ENCODE data around the gene LAMB3. TPM values are rescaled to one million over a fixed set of nuclear protein-coding genes. Genes with fewer than 3 reads are reported as not detected.

The LAMB3 gene
- total RNA-seq, 3 donors from 2014 or later (not counting 1 experiment from before 2014, with no cell fraction given) = 1.2 to 2.3 (median 1.4) TPM

DNA sequence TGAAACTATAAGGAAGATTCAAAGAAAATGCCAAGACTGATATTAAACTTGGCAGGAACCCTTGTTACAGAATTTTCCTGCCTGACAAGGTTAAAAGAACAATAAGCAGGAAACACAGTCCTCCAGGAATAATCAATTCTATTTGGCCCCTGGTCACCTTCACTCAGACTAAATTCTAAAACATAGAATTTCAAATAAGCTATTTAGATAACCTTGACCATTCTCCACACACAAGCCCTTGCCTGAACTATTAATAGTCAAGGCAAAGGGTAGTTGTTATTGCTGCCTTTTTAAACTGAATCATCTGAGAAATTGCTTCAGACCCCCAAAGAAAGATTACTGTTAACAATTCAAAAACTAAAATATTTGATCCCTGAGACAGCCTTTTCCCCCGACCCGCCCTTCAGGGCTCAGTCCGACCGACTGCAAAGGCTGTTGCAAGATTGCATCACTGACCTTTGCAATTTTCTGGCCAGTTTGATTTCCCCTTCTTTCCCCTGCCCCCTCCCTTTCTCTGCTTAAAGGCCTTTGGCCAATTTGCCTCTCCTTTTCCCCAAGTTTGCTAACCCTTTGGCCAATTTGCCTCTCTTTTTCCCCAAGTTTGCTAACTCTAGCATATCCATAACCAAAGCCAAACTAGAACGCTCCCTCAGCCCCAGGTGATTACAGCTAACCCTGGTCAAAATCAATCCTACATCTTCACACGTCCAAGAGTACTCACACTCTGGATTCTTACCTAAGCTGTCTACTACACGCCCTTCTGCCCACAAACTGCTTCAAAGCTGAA, 21.6 kb upstream of the LAMB3 start:
- Mint-ChIP-seq H3K27me3 (ENCODE audit: low read depth in 2 of 2) (peaks cover 54 to 59% of the 10 kb centered on the region in 2 donors), H3K36me3 (no peaks in the 10 kb centered on the region), H3K9me3 (peaks cover 0 to 3% of the 10 kb centered on the region in 2 donors), H3K27ac (no peak overlapping the region), H3K4me3 (no peak overlapping the region), H3K4me1 (peaks cover 20 to 28% of the 10 kb centered on the region in 2 donors)
- 76% methylated on average over 7 of the region's 7 CpGs for WGBS (ENCODE audit: insufficient coverage)
- no peak for ATAC-seq
- DNase-seq = no peak
- TF ChIP-seq, protein P1, sequence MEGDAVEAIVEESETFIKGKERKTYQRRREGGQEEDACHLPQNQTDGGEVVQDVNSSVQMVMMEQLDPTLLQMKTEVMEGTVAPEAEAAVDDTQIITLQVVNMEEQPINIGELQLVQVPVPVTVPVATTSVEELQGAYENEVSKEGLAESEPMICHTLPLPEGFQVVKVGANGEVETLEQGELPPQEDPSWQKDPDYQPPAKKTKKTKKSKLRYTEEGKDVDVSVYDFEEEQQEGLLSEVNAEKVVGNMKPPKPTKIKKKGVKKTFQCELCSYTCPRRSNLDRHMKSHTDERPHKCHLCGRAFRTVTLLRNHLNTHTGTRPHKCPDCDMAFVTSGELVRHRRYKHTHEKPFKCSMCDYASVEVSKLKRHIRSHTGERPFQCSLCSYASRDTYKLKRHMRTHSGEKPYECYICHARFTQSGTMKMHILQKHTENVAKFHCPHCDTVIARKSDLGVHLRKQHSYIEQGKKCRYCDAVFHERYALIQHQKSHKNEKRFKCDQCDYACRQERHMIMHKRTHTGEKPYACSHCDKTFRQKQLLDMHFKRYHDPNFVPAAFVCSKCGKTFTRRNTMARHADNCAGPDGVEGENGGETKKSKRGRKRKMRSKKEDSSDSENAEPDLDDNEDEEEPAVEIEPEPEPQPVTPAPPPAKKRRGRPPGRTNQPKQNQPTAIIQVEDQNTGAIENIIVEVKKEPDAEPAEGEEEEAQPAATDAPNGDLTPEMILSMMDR (IDR thresholded peaks at IDR 0.05) = no peak
- no peak overlapping the region for H3K27ac ChIP-seq (ENCODE audit: low read length)
- H3K9me3 ChIP-seq (ENCODE audit: control insufficient read depth, insufficient read depth, low read length) = no peaks in the 10 kb centered on the region
- H3K27me3 ChIP-seq (ENCODE audit: control insufficient read depth, insufficient read depth, low read length) = peaks cover 18% of the 10 kb centered on the region
- no peaks in the 10 kb centered on the region for H3K36me3 ChIP-seq (ENCODE audit: control insufficient read depth, insufficient read depth, low read length)
- peaks cover 24% of the 10 kb centered on the region for H3K4me1 ChIP-seq (ENCODE audit: control insufficient read depth, insufficient read depth, low read length)
- intact Hi-C loops (cut with micrococcal nuclease) = no loop called here
- H3K4me3 ChIP-seq (ENCODE audit: low read length) = no peak overlapping the region

DNA sequence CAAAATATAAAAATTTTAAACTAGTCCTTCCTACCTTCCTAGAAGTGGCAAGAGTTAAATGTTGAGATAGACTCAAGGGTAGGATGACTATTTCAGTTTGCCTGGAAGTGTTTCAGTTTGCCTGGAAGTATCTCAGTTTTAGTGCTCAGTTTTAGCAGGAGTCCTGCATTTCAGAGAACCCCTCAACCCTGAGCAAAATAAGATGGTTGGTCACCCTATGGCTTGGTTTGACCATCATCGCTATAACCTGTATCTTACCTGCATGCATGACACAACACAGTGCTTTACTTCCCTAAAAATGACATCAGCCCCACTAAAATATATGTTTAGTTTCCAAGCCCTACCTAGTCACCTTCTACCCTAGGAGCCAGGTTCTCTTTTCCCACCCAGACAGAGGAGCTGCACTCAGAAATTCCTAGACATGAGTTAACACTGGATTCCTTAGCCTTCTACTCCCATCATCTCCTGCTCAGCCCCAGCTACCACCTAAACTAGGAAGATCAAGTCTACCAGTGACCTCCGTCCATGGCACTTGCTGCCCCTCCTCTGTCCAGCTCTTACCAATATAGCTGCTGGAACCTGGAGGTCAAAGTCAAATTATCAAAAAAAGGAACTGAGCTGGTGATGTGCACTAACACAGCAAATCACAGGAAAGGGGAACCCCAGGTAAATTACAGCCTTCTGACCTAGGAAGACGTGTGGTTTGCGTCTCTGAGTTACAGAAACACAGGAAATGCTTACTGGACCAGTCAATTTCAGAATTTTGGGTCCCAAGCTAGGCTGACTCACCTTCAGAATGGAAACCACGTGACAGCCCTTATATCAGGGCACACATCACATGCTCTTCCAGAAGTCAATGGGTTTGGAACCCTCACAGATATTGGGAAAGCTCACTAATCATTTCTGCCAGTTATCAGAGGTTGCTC, 20.7 kb upstream of the LAMB3 start:
- no peaks in the 10 kb centered on the region for H3K36me3 ChIP-seq (ENCODE audit: control insufficient read depth, insufficient read depth, low read length)
- 25% methylated on average over 5 of the region's 5 CpGs for WGBS (ENCODE audit: insufficient coverage)
- peaks cover 0 to 3% of the 10 kb centered on the region in 2 donors for H3K9me3 Mint-ChIP-seq
- H3K27ac Mint-ChIP-seq = peak overlapping the region; percentile 24 to 25
- TF ChIP-seq, protein P1 (IDR thresholded peaks at IDR 0.05) = no peak
- no peak overlapping the region for H3K4me3 ChIP-seq (ENCODE audit: low read length)
- H3K9me3 ChIP-seq (ENCODE audit: control insufficient read depth, insufficient read depth, low read length) = no peaks in the 10 kb centered on the region
- DNase-seq = peak in 1 of 2 donors; percentile 63
- H3K27me3 Mint-ChIP-seq (ENCODE audit: low read depth in 2 of 2) = peaks cover 46 to 54% of the 10 kb centered on the region in 2 donors
- no peaks in the 10 kb centered on the region for H3K36me3 Mint-ChIP-seq
- H3K4me1 Mint-ChIP-seq = peaks cover 20 to 28% of the 10 kb centered on the region in 2 donors
- peaks cover 24% of the 10 kb centered on the region for H3K4me1 ChIP-seq (ENCODE audit: control insufficient read depth, insufficient read depth, low read length)
- H3K27me3 ChIP-seq (ENCODE audit: control insufficient read depth, insufficient read depth, low read length) = peaks cover 18% of the 10 kb centered on the region
- ATAC-seq = peak; percentile 59 to 71 (median 67)
- intact Hi-C loops (cut with micrococcal nuclease) = no loop called here
- H3K4me3 Mint-ChIP-seq = no peak overlapping the region
- H3K27ac ChIP-seq (ENCODE audit: low read length) = no peak overlapping the region

DNA sequence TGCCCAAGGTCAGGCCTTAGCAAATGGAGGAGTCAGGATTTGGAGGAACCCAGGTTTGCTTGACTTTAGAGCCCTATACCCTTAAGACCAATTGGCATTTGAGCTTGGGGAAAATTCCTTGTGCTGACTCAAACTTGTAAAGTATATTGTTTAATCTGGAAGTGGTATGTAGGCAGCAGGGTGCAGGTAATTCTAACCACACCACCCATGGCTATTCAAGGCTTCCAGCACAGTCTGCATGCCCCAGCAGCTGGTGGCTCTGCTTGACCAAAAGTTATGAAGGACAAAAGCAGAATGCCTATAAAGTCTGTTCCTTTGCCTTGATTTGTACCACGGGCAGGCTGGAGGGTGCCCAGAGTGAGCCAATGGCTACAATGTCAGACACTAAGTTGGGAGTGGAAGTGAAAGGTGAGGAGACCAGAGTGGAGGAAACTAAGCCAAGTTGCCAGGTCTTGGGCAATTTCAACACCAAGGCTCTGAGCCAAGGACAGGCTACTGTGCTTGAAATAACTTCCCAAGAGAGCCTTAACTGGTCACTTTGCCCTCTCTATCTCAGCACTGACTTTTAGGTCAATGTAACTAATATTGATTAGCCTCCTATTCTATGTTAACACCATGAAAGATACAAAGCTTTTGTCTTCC, 18.3 kb upstream of the LAMB3 start:
- Mint-ChIP-seq H3K27ac (no peak overlapping the region), H3K4me1 (peaks cover 16 to 23% of the 10 kb centered on the region in 2 donors), H3K36me3 (no peaks in the 10 kb centered on the region), H3K9me3 (peaks cover 0 to 3% of the 10 kb centered on the region in 2 donors), H3K27me3 (ENCODE audit: low read depth in 2 of 2) (peaks cover 23 to 34% of the 10 kb centered on the region in 2 donors), H3K4me3 (no peak overlapping the region)
- intact Hi-C loops (cut with micrococcal nuclease) = no loop called here
- DNase-seq (no peak), ATAC-seq (no peak)
- Histone ChIP-seq H3K36me3 (ENCODE audit: control insufficient read depth, insufficient read depth, low read length) (no peaks in the 10 kb centered on the region), H3K4me3 (ENCODE audit: low read length) (no peak overlapping the region), H3K9me3 (ENCODE audit: control insufficient read depth, insufficient read depth, low read length) (no peaks in the 10 kb centered on the region), H3K4me1 (ENCODE audit: control insufficient read depth, insufficient read depth, low read length) (peaks cover 19% of the 10 kb centered on the region), H3K27me3 (ENCODE audit: control insufficient read depth, insufficient read depth, low read length) (peaks cover 2% of the 10 kb centered on the region), H3K27ac (ENCODE audit: low read length) (no peak overlapping the region)
- TF ChIP-seq, protein P1 (IDR thresholded peaks at IDR 0.05) = no peak
- WGBS (ENCODE audit: insufficient coverage) = 89% methylated on average over 1 of the region's 1 CpG
